Stimulated activated memory B cell treated with anti-CD40 and anti-IgM and Interleukin-4, amounts not matched to agents 10 μg/mL and 1 μg/mL and 100 μg/mL, for 72 hours (primary cell): ENCODE measurements around the gene SDK1.

ENCODE experiments used
- ATAC-seq: fragments of 150-1000 bp; cut with Tn5 transposase; 2 replicates; pipeline ENCODE4 v1.10.0; 2021
- H3K27ac Mint-ChIP-seq: one replicate; pipeline ENCODE4 v1.8.0; 2022; ENCODE audit warnings: mild to moderate bottlenecking, mixed read lengths
- H3K27me3 Mint-ChIP-seq: one replicate; pipeline ENCODE4 v1.8.0; 2022; ENCODE audit warnings: mixed read lengths
- H3K36me3 Mint-ChIP-seq: one replicate; pipeline ENCODE4 v1.8.0; 2022; ENCODE audit warnings: mixed read lengths
- H3K4me1 Mint-ChIP-seq: one replicate; pipeline ENCODE4 v1.8.0; 2022; ENCODE audit warnings: mixed read lengths
- H3K4me3 Mint-ChIP-seq: one replicate; pipeline ENCODE4 v1.8.0; 2022; ENCODE audit warnings: mild to moderate bottlenecking, moderate library complexity, mixed read lengths
- H3K9me3 Mint-ChIP-seq: one replicate; pipeline ENCODE4 v1.8.0; 2022; ENCODE audit warnings: mixed read lengths

SDK1 gene

GRCh38 chr7:3338161-3338560 is 37.1 kb downstream of the SDK1 start:
- Mint-ChIP-seq H3K27me3 (peaks cover 58% of the 10 kb centered on the region), H3K9me3 (no peaks in the 10 kb centered on the region), H3K27ac (no peak overlapping the region), H3K4me1 (no peaks in the 10 kb centered on the region), H3K36me3 (no peaks in the 10 kb centered on the region), H3K4me3 (no peak overlapping the region)
- ATAC-seq = no peak

- peaks cover 22% of the 10 kb centered on the region for H3K27me3 Mint-ChIP-seq
- H3K9me3 Mint-ChIP-seq = no peaks in the 10 kb centered on the region
- H3K36me3 Mint-ChIP-seq = no peaks in the 10 kb centered on the region
- H3K4me1 Mint-ChIP-seq = no peaks in the 10 kb centered on the region
- H3K4me3 Mint-ChIP-seq = no peak overlapping the region
- no peak overlapping the region for H3K27ac Mint-ChIP-seq
- ATAC-seq = no peak
These were observed 44.8 kb downstream of the SDK1 start for GRCh38 chr7:3345699-3346481.

GRCh38 chr7:3349126-3349525 is 48.1 kb downstream of the SDK1 start:
- no peak for ATAC-seq
- no peaks in the 10 kb centered on the region for H3K4me1 Mint-ChIP-seq
- H3K27ac Mint-ChIP-seq = no peak overlapping the region
- H3K27me3 Mint-ChIP-seq = peaks cover 22% of the 10 kb centered on the region
- no peaks in the 10 kb centered on the region for H3K9me3 Mint-ChIP-seq
- H3K4me3 Mint-ChIP-seq = no peak overlapping the region
- H3K36me3 Mint-ChIP-seq = no peaks in the 10 kb centered on the region

- H3K4me1 Mint-ChIP-seq = no peaks in the 10 kb centered on the region
- H3K36me3 Mint-ChIP-seq = no peaks in the 10 kb centered on the region
- no peaks in the 10 kb centered on the region for H3K9me3 Mint-ChIP-seq
- no peak overlapping the region for H3K4me3 Mint-ChIP-seq
- H3K27ac Mint-ChIP-seq = no peak overlapping the region
- peaks cover 18% of the 10 kb centered on the region for H3K27me3 Mint-ChIP-seq
- ATAC-seq = no peak
These were observed 55.1 kb downstream of the SDK1 start for GRCh38 chr7:3356173-3356572.

DNA sequence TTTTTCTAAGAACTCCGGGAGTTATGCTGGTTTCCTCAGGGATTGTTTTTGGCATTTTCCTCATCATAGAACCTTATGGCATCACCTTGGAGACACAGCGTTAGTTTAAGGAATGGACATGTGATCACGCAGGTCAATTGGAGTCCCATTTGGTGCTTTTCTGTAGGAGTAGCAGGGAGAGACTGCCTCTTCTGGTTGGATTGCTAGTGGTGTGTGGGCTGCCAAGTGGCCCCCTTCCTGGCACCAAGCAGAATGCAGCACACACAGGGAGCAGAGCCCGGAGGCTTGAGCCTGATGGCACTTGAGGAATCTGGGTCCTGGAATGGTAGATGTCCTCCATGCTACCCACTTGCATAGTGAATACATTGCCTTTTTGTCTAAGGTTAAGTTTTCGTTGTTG is 57.9 kb downstream of the SDK1 start:
- H3K4me3 Mint-ChIP-seq = no peak overlapping the region
- no peaks in the 10 kb centered on the region for H3K9me3 Mint-ChIP-seq
- peaks cover 18% of the 10 kb centered on the region for H3K27me3 Mint-ChIP-seq
- no peaks in the 10 kb centered on the region for H3K4me1 Mint-ChIP-seq
- ATAC-seq = no peak
- H3K36me3 Mint-ChIP-seq = no peaks in the 10 kb centered on the region
- no peak overlapping the region for H3K27ac Mint-ChIP-seq

DNA sequence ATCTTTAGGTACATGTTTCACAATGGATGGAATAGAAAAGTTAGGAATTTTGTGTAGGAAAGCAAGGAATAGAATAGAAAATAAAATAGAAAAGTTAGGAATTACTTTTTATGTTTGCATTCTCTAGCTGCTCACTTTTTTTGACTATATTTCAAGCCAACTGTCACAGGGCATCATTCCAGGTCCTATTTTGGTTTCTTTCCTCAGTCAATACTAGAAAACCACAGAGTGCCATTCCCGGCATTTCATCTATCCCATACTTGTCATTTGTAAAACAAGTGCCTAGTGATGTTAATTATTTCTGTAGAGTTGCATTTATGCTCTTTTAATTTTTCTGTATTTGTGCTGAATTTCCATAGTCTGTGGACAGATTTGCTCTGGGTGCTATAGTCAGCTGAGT is 66.2 kb downstream of the SDK1 start:
- no peak overlapping the region for H3K27ac Mint-ChIP-seq
- H3K4me1 Mint-ChIP-seq = peaks cover 6% of the 10 kb centered on the region
- no peak overlapping the region for H3K4me3 Mint-ChIP-seq
- no peaks in the 10 kb centered on the region for H3K9me3 Mint-ChIP-seq
- H3K27me3 Mint-ChIP-seq = peaks cover 60% of the 10 kb centered on the region
- ATAC-seq = no peak
- no peaks in the 10 kb centered on the region for H3K36me3 Mint-ChIP-seq

DNA sequence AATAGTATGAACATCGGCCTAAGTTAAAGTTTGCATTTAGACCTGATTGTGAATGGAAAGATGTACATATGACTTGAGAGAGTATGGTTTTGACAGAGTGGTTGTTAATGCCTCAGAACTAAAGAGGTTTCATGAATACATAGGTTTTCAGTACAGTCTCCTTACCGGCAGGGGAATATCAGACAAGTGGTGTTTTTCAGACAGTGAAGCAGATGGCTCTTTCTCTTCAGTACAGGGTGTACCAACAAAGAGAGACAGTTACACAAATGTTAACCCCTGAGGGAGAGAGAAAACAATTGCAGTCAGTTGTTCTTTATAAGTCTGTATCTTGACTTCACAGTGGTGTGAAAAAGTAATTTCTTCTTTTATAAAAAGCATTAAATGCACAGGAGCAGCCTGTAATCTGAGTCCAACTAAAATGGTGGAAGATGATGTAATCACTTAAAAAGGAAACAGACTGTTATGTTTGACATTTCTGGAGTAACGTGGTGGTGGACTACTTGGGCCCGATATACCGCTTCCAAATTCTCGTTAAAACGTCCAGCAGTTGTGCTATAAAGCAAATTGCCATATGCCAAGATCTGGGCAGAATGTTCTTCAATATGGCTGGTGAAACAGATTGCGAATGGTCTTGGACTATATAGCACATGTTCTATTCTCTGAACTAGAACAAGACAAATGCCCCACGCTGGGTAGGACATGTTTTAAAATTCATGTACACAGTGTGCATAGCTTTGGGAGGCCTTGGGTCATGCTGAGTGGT is 69.2 kb downstream of the SDK1 start:
- H3K36me3 Mint-ChIP-seq = no peaks in the 10 kb centered on the region
- H3K27ac Mint-ChIP-seq = no peak overlapping the region
- no peak overlapping the region for H3K4me3 Mint-ChIP-seq
- no peak for ATAC-seq
- H3K4me1 Mint-ChIP-seq = peaks cover 6% of the 10 kb centered on the region
- H3K27me3 Mint-ChIP-seq = peaks cover 77% of the 10 kb centered on the region
- no peaks in the 10 kb centered on the region for H3K9me3 Mint-ChIP-seq

DNA sequence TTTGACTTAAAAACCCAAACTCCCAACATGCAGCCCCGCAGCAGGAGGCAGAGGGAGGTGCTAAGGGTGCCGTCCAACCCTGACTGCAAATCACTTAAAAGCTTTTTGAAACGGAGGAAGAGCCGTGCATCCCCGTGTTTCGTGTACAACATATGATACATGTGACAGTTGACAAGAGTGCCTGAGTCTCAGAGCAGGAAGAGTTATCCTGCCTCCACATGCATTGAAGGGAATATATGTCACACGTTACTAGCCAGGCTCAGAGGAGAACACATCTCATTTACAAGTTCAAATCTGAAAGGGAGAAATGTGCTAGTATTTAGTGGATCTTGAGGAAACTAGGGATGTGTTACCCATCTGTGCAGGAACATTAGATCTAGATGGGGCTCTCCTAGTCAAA is 69.9 kb downstream of the SDK1 start:
- H3K27me3 Mint-ChIP-seq = peaks cover 81% of the 10 kb centered on the region
- peaks cover 6% of the 10 kb centered on the region for H3K4me1 Mint-ChIP-seq
- no peaks in the 10 kb centered on the region for H3K36me3 Mint-ChIP-seq
- ATAC-seq = no peak
- H3K27ac Mint-ChIP-seq = no peak overlapping the region
- H3K4me3 Mint-ChIP-seq = no peak overlapping the region
- no peaks in the 10 kb centered on the region for H3K9me3 Mint-ChIP-seq

DNA sequence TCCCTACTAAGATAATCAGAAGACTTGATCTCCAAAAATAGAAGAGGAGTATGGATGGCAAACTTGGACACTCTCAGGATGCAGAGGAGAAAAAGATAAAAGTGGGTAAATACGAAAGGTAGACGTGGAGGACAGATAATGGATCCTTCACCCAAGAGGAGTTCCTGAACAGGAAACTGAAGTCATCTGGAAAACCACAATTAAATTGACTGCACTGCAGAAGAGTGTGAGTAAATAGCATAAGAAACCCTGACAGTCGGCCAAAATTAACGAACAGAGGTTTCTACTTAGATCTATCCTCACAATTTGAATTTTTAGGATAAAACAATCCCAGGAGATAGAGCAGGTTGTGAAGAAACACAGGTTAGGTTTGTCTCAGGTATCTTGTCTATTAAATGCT is 70.5 kb downstream of the SDK1 start:
- peaks cover 6% of the 10 kb centered on the region for H3K4me1 Mint-ChIP-seq
- no peaks in the 10 kb centered on the region for H3K9me3 Mint-ChIP-seq
- H3K4me3 Mint-ChIP-seq = no peak overlapping the region
- no peak overlapping the region for H3K27ac Mint-ChIP-seq
- H3K27me3 Mint-ChIP-seq = peaks cover 79% of the 10 kb centered on the region
- no peak for ATAC-seq
- H3K36me3 Mint-ChIP-seq = no peaks in the 10 kb centered on the region

DNA sequence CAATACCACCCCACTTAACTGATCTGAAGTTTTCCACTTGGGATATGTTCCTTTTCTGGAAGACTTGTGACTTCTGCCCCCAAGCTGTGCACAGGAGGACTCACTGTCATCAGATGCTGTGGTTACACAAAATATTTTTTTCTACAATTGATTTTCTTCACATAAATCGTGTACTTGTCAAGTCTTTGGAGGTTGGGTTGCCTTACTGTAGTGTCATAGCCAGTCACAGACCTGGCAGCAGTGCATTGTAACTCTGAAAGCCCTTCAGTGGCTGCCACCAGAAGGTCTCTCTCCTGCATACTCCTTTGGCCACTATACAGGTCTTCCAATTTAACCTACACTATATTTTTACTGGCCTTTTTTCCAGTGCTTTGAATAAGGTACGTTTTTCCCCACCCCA is 73.2 kb downstream of the SDK1 start:
- Mint-ChIP-seq H3K36me3 (no peaks in the 10 kb centered on the region), H3K4me1 (peaks cover 6% of the 10 kb centered on the region), H3K27ac (no peak overlapping the region), H3K9me3 (no peaks in the 10 kb centered on the region), H3K27me3 (peaks cover 81% of the 10 kb centered on the region), H3K4me3 (no peak overlapping the region)
- ATAC-seq = no peak

GRCh38 chr7:3378390-3379150 is 77.5 kb downstream of the SDK1 start:
- ATAC-seq = no peak
- Mint-ChIP-seq H3K4me3 (no peak overlapping the region), H3K9me3 (no peaks in the 10 kb centered on the region), H3K4me1 (no peaks in the 10 kb centered on the region), H3K36me3 (no peaks in the 10 kb centered on the region), H3K27ac (no peak overlapping the region), H3K27me3 (peaks cover 71% of the 10 kb centered on the region)

GRCh38 chr7:3380034-3380433 is 79.0 kb downstream of the SDK1 start:
- H3K4me3 Mint-ChIP-seq = no peak overlapping the region
- no peaks in the 10 kb centered on the region for H3K4me1 Mint-ChIP-seq
- peaks cover 58% of the 10 kb centered on the region for H3K27me3 Mint-ChIP-seq
- H3K36me3 Mint-ChIP-seq = no peaks in the 10 kb centered on the region
- no peak for ATAC-seq
- no peaks in the 10 kb centered on the region for H3K9me3 Mint-ChIP-seq
- H3K27ac Mint-ChIP-seq = no peak overlapping the region

GRCh38 chr7:3380886-3381685 is 80.0 kb downstream of the SDK1 start:
- ATAC-seq = no peak
- no peaks in the 10 kb centered on the region for H3K9me3 Mint-ChIP-seq
- H3K27me3 Mint-ChIP-seq = peaks cover 50% of the 10 kb centered on the region
- H3K4me1 Mint-ChIP-seq = no peaks in the 10 kb centered on the region
- no peak overlapping the region for H3K4me3 Mint-ChIP-seq
- H3K27ac Mint-ChIP-seq = no peak overlapping the region
- no peaks in the 10 kb centered on the region for H3K36me3 Mint-ChIP-seq

DNA sequence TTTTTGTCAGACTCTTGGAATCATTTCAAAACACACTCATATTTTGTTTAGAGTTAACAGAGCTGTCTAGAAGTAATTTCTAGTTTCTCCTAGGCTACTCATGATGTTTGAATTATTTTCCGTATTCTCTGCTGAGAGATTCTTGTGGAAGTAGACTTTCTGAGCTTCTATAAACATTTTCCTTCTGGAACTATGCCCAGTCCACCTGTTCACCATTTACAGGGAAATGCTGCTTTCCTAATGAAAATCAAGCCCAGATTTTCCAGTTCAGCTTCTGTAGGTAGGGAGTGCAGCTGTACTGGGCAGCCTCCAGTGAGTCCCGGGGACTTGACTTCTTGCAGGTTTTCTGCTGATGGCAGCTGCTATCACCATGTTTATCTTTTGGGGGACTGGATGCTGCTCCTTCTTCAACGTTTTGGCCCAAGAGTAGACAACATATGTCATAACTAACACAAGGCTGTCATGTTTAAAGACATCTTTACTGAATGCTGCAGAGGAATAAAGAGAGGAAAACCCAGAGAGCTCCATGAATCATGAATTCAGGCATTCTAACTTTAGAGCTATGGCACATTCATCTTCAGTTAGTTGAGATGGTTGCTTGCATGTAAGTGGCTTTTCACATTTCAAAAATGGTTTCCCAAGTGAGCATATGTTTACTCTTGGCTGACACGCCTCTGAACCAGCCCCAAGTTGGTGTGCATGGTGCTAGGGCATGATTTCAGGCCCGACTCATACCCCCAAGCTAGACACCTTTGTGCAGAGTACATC is 85.6 kb downstream of the SDK1 start:
- H3K36me3 Mint-ChIP-seq = no peaks in the 10 kb centered on the region
- no peaks in the 10 kb centered on the region for H3K4me1 Mint-ChIP-seq
- peaks cover 10% of the 10 kb centered on the region for H3K9me3 Mint-ChIP-seq
- H3K27ac Mint-ChIP-seq = no peak overlapping the region
- H3K27me3 Mint-ChIP-seq = peaks cover 14% of the 10 kb centered on the region
- no peak for ATAC-seq
- no peak overlapping the region for H3K4me3 Mint-ChIP-seq
